ENCODE data around the gene TNNI3. TPM values are rescaled to one million over a fixed set of nuclear protein-coding genes. Genes with fewer than 3 reads are reported as not detected.
A peak's percentile ranks its signal among the peaks of the same experiment; 100 is the strongest.
"Not testable (repeated sequence)": the region's sequence is repeated elsewhere in the genome, so short reads cannot be mapped to it uniquely, and the experiment has no call there.

The TNNI3 gene
- total and polyA plus RNA-seq, 4 donors: 0.51 to 14.1 TPM; not detected in 2

DNA sequence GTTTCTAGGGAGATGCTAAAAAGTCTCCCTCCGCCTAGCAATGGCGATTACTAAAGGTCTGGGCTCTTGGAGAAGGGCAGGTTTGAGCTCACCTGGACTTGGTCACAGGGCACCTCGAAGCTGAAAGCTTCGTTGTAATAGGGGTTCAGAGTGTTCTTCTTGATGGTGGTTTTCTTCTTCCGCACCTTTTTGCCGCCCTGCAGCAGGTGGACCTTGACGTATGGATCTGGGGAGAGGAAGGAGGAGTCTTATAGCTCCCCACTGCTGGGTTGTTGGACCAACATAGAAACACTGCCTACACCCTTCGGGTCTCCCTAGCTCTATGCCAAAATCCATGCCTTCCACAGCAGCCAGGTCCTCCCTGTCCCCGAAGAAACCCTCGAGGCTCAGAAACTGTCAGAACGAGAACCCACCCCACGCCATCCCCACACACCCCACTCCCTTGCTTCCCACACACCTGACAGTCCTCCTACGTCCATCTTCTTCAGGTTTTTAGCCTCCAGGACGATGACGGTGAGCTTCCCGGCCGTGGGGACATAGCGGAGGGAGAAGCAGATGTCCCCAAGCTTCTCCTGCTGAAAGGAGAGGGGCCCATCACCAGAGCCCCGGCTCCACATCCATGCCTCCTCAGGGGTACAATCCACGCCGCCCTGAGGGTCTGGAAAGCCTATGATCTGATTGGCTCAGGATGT is 17.0 kb upstream of the TNNI3 start:
- H3K36me3 ChIP-seq (ENCODE audit: control insufficient read depth in 1 of 2, insufficient read depth in 2 of 2, low read length in 1 of 2): no peaks in the 10 kb centered on the region
- H3K9me3 ChIP-seq (ENCODE audit: control insufficient read depth, low read length): peaks cover 2% of the 10 kb centered on the region
- no peak overlapping the region for H3K27ac ChIP-seq (ENCODE audit: low read depth in 1 of 2, low read length in 2 of 2)
- DNase-seq: no peak
- 48 to 63% methylated on average over 21 of the region's 21 CpGs for WGBS, 2 donors
- no peak for ATAC-seq (ENCODE audit: low FRiP score)
- peaks cover 0 to 6% of the 10 kb centered on the region in 2 donors for H3K27me3 ChIP-seq (ENCODE audit: control insufficient read depth in 1 of 2, insufficient read depth in 2 of 2, low read length in 1 of 2)
- no peaks in the 10 kb centered on the region for H3K4me1 ChIP-seq (ENCODE audit: control insufficient read depth in 1 of 2, insufficient read depth in 2 of 2, low read length in 2 of 2)
- no peak overlapping the region for H3K4me3 ChIP-seq (ENCODE audit: low read length in 2 of 2)
- intact Hi-C loops (cut with DNase I): no loop called here

DNA sequence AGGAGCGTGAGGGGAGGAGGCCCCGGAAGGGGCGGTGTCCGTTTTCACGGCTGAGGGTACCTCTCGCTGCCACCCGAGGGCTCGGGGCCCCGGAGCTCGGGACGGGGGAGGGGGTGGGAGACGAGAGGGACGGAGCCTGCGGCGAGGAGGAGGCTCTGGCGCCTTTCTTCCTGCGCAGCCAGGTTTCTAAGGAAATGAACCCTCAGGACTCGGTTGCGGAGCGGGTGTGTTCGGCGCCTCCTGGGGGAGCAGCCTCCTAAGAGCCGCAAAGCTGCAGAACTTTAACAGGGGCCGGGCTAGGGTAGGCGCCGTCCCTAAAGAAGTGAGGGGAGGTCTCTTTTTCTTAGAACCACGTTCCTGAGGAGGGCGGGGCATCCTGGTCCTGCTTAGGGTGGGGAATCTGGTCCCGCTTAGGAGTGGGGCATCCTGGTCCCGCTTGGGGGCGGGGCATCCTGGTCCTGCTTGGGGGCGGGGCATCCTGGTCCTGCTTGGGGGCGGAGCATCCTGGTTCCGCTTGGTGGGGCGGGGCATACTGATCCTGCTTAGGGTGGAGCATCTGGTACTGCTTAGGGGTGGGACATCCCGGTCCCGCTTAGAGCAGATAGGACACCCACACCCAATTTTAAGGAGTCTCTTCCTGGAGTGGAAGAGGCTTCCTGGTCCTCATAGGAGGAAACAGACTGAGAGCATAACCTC is 16.3 kb upstream of the TNNI3 start:
- WGBS, 2 donors: 1% methylated on average over 34 to 37 of the region's 37 CpGs
- no peak overlapping the region for H3K4me3 ChIP-seq (ENCODE audit: low read length in 2 of 2)
- no peak overlapping the region for H3K27ac ChIP-seq (ENCODE audit: low read depth in 1 of 2, low read length in 2 of 2)
- DNase-seq: peak; percentile 80 to 86
- intact Hi-C loops (cut with DNase I): no loop called here
- peak; percentile 19 for ATAC-seq (ENCODE audit: low FRiP score)
- no peaks in the 10 kb centered on the region for H3K36me3 ChIP-seq (ENCODE audit: control insufficient read depth in 1 of 2, insufficient read depth in 2 of 2, low read length in 1 of 2)
- H3K9me3 ChIP-seq (ENCODE audit: control insufficient read depth, low read length): peaks cover 2% of the 10 kb centered on the region
- H3K4me1 ChIP-seq (ENCODE audit: control insufficient read depth in 1 of 2, insufficient read depth in 2 of 2, low read length in 2 of 2): no peaks in the 10 kb centered on the region
- peaks cover 0 to 6% of the 10 kb centered on the region in 2 donors for H3K27me3 ChIP-seq (ENCODE audit: control insufficient read depth in 1 of 2, insufficient read depth in 2 of 2, low read length in 1 of 2)

DNA sequence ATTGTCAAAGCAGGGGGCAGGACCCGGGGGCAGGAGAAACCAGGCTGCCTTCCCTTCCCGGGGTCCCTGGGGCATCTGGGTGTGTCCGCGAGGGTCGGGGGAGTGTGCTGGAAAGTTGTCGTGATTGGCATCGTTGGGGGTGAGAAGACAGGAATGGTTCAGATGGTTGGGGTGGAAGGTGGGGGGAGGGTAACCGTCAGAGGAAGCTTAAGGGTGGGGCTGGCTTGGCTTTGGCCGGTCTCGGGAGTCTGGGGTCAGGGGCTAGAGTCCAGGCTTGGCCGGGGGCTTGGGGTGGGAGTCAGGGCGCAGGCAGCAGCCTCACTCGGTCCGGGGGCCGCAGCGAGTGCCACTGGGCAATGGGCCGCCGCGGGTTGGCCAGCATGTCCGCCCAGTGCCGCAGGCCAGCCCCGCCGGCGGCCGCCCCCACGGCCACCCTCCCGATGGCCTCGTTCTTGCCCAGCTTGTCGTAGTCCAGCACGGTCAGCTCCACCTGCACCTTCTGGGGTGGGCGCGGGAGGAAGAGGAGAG is 15.7 kb upstream of the TNNI3 start:
- no peak overlapping the region for H3K27ac ChIP-seq (ENCODE audit: low read depth in 1 of 2, low read length in 2 of 2)
- ATAC-seq (ENCODE audit: low FRiP score): no peak
- H3K36me3 ChIP-seq (ENCODE audit: control insufficient read depth in 1 of 2, insufficient read depth in 2 of 2, low read length in 1 of 2): no peaks in the 10 kb centered on the region
- H3K4me3 ChIP-seq (ENCODE audit: low read length in 2 of 2): no peak overlapping the region
- DNase-seq: no peak
- H3K9me3 ChIP-seq (ENCODE audit: control insufficient read depth, low read length): peaks cover 2% of the 10 kb centered on the region
- H3K4me1 ChIP-seq (ENCODE audit: control insufficient read depth in 1 of 2, insufficient read depth in 2 of 2, low read length in 2 of 2): no peaks in the 10 kb centered on the region
- intact Hi-C loops (cut with DNase I): no loop called here
- WGBS, 2 donors: 1 to 2% methylated on average over 29 to 32 of the region's 32 CpGs
- H3K27me3 ChIP-seq (ENCODE audit: control insufficient read depth in 1 of 2, insufficient read depth in 2 of 2, low read length in 1 of 2): peaks cover 0 to 6% of the 10 kb centered on the region in 2 donors

DNA sequence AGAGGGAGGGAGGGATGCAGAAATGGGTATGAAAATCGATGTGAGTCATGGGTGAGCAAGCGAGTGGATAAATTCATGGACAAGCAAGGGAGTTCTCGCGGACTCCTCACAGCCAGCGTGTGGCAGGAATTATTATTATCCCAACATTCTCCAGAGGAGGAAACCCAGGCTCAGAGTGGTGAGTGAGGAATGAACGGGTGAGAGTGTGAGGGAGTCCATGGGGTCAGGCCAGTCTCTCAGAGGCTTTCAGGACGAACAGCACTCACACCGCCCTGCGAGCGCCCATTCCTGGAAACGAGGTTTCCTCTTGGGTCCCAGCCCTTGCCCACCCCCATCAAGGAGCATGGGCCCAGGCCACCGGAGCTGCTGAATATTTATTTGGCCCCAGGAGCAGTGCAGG is 15.2 kb upstream of the TNNI3 start:
- H3K36me3 ChIP-seq (ENCODE audit: control insufficient read depth in 1 of 2, insufficient read depth in 2 of 2, low read length in 1 of 2): no peaks in the 10 kb centered on the region
- no peak for DNase-seq
- intact Hi-C loops (cut with DNase I): no loop called here
- peaks cover 2% of the 10 kb centered on the region for H3K9me3 ChIP-seq (ENCODE audit: control insufficient read depth, low read length)
- H3K27ac ChIP-seq (ENCODE audit: low read depth in 1 of 2, low read length in 2 of 2): no peak overlapping the region
- ATAC-seq (ENCODE audit: low FRiP score): no peak
- H3K27me3 ChIP-seq (ENCODE audit: control insufficient read depth in 1 of 2, insufficient read depth in 2 of 2, low read length in 1 of 2): peaks cover 0 to 6% of the 10 kb centered on the region in 2 donors
- no peaks in the 10 kb centered on the region for H3K4me1 ChIP-seq (ENCODE audit: control insufficient read depth in 1 of 2, insufficient read depth in 2 of 2, low read length in 2 of 2)
- WGBS, 2 donors: 4 to 6% methylated on average over 12 of the region's 12 CpGs
- H3K4me3 ChIP-seq (ENCODE audit: low read length in 2 of 2): no peak overlapping the region

DNA sequence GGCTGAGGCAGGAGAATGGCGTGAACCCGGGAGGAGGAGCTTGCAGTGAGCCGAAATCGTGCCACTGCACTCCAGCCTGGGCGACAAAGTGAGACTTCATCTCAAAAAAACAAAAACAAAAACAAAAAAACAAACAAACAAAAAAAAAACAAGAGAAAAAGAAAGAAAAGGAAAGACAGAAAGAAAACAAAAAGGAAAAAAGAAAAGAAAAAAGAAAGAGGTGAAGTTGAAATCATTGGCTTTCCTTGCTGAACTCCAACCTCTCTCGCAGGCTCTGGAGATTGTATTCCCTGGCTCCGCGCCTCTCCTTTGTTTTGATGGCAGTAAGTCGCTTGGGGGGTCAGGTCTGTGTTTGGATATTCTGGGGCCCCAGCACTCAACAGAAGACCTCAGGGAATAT is 14.8 kb upstream of the TNNI3 start:
- H3K4me3 ChIP-seq (ENCODE audit: low read length in 2 of 2); H3K9me3 ChIP-seq (ENCODE audit: control insufficient read depth, low read length); DNase-seq; intact Hi-C loops (cut with DNase I); H3K27ac ChIP-seq (ENCODE audit: low read depth in 1 of 2, low read length in 2 of 2); H3K36me3 ChIP-seq (ENCODE audit: control insufficient read depth in 1 of 2, insufficient read depth in 2 of 2, low read length in 1 of 2); H3K4me1 ChIP-seq (ENCODE audit: control insufficient read depth in 1 of 2, insufficient read depth in 2 of 2, low read length in 2 of 2); H3K27me3 ChIP-seq (ENCODE audit: control insufficient read depth in 1 of 2, insufficient read depth in 2 of 2, low read length in 1 of 2); ATAC-seq (ENCODE audit: low FRiP score): not testable (repeated sequence)
- WGBS, 2 donors: 31 to 37% methylated on average over 9 of the region's 9 CpGs

DNA sequence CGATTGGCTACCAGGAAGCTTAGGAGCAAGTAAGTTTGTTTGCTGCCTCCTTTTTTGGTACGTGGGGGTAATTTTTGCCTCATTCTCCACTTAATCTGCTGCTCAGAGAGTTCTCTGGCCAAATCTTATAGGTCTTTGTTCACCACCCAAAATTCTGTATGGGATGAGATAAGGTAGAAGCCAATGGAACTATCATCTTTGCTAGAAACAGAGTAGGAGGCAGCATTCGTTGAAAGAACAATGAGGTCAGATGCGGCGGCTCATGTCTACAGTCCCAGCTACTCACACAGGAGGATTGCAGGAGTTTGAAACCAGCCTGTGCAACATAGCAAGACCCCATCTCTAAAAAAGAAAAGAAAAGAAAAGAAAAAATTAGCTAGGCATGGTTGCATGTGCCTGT is 13.9 kb upstream of the TNNI3 start:
- intact Hi-C loops (cut with DNase I): no loop called here

DNA sequence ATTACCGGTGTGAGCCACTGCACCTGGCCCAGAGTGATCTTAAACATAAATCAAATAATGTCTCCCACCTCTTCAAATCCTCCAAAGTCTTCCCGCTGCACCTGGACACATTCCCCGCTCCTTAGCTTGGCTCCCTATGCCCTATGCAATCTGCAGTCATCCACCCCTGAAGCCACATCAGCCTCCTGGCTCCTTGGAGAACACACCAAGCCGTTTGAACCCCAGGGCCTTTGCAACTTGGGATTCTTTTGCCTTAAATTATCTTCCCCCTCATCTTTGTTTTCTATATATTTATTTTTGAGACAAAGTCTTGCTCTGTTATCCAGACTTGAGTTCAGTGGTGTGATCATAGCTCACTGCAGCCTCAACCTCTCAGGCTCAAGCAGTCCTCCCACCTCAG is 11.6 kb upstream of the TNNI3 start:
- Histone ChIP-seq H3K4me1 (ENCODE audit: control insufficient read depth in 1 of 2, insufficient read depth in 2 of 2, low read length in 2 of 2) (no peaks in the 10 kb centered on the region), H3K9me3 (ENCODE audit: control insufficient read depth, low read length) (no peaks in the 10 kb centered on the region), H3K27me3 (ENCODE audit: control insufficient read depth in 1 of 2, insufficient read depth in 2 of 2, low read length in 1 of 2) (peaks cover 0 to 2% of the 10 kb centered on the region in 2 donors), H3K27ac (ENCODE audit: low read depth in 1 of 2, low read length in 2 of 2) (no peak overlapping the region), H3K36me3 (ENCODE audit: control insufficient read depth in 1 of 2, insufficient read depth in 2 of 2, low read length in 1 of 2) (no peaks in the 10 kb centered on the region), H3K4me3 (ENCODE audit: low read length in 2 of 2) (no peak overlapping the region)
- ATAC-seq (ENCODE audit: low FRiP score) (no peak), DNase-seq (no peak)
- WGBS, 2 donors: 65 to 67% methylated on average over 4 of the region's 4 CpGs
- intact Hi-C loops (cut with DNase I): no loop called here

More for the DNA sequence above, 13.9 kb upstream of the TNNI3 start:
- no peaks in the 10 kb centered on the region for H3K4me1 ChIP-seq (ENCODE audit: control insufficient read depth in 1 of 2, insufficient read depth in 2 of 2, low read length in 2 of 2)
- peaks cover 0 to 6% of the 10 kb centered on the region in 2 donors for H3K27me3 ChIP-seq (ENCODE audit: control insufficient read depth in 1 of 2, insufficient read depth in 2 of 2, low read length in 1 of 2)
- peaks cover 2% of the 10 kb centered on the region for H3K9me3 ChIP-seq (ENCODE audit: control insufficient read depth, low read length)
- 79 to 84% methylated on average over 5 of the region's 5 CpGs for WGBS, 2 donors
- no peak for DNase-seq
- no peak for ATAC-seq (ENCODE audit: low FRiP score)
- no peaks in the 10 kb centered on the region for H3K36me3 ChIP-seq (ENCODE audit: control insufficient read depth in 1 of 2, insufficient read depth in 2 of 2, low read length in 1 of 2)
- H3K27ac ChIP-seq (ENCODE audit: low read depth in 1 of 2, low read length in 2 of 2): no peak overlapping the region
- no peak overlapping the region for H3K4me3 ChIP-seq (ENCODE audit: low read length in 2 of 2)

DNA sequence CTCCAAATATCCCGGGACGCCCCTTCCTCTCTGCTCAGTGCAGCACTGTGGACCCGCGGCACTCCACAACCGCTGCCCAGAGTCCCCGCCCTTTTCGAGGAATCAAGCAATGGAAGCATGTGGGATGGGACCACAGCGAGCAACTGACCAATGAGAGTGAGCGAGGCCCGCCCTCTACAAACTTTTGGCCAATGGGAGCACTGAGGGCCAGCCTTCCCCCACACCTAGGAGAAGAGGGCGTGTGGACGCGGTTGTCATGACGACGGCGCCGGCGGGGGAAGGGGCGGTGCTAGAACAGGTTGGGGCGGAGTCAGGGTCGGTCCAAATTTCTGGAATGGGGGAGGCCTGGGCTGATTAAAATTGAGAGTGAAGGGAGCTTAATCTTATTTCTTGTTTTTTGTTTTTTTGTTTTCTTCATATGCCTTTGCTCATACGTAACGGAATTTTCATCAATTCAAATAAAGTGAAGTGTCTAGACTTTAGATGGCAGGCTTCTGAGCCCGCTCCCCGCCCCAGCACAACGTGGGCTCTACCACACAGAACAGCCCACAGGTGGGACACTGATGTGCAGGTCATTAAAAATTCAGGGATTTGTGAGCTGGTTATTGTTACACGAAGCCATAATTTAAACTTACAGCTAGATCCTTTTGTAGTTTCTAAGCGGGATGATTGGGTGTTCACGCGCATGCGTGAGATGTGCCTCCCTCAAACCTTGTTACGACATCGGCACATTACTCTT is 9.2 kb upstream of the TNNI3 start, which contains the start of gene DNAAF3:
TSS of gene DNAAF3 (minus strand) at position 84 of the 739 bp plus-strand sequence. CDS start 200 bp downstream, outside the sequence.
- 1 to 2% methylated on average over 33 of the region's 33 CpGs for WGBS, 2 donors
- Histone ChIP-seq H3K9me3 (ENCODE audit: control insufficient read depth, low read length) (no peaks in the 10 kb centered on the region), H3K4me1 (ENCODE audit: control insufficient read depth in 1 of 2, insufficient read depth in 2 of 2, low read length in 2 of 2) (no peaks in the 10 kb centered on the region), H3K4me3 (ENCODE audit: low read length in 2 of 2) (no peak within 1 kb of the TSS), H3K27me3 (ENCODE audit: control insufficient read depth in 1 of 2, insufficient read depth in 2 of 2, low read length in 1 of 2) (peaks cover 0 to 2% of the 10 kb centered on the region in 2 donors), H3K36me3 (ENCODE audit: control insufficient read depth in 1 of 2, insufficient read depth in 2 of 2, low read length in 1 of 2) (no peaks in the 10 kb centered on the region), H3K27ac (ENCODE audit: low read depth in 1 of 2, low read length in 2 of 2) (no peak within 1 kb of the TSS)
- intact Hi-C loops (cut with DNase I): no loop called here
- ATAC-seq (ENCODE audit: low FRiP score): peak; percentile 88
- DNase-seq: peak; percentile 91 to 94
